Ovary (tissue), 9 donors: ENCODE results near the gene PRPH2. TPM values are rescaled to one million over a fixed set of nuclear protein-coding genes. Genes with fewer than 3 reads are reported as not detected.

Experiments used
- DNase-seq, 5 donors: peaks; one replicate each; pipeline ENCODE4 v3.0.0-alpha.2; 2019 to 2020
- H3K27ac ChIP-seq, 2 donors: fragments of 200-600 bp; one replicate each; pipeline versions ENCODE4 v1.5.1 to v1.8.0; 2019 to 2022
- H3K27me3 ChIP-seq: fragments of 200-600 bp; one replicate; pipeline ENCODE4 v1.8.0; 2022
- H3K36me3 ChIP-seq: fragments of 200-600 bp; sonication (generic); one replicate; pipeline ENCODE4 v1.5.1; 2019
- H3K4me1 ChIP-seq: one replicate; pipeline ENCODE4 v1.8.1; 2013; ENCODE audit warnings: mild to moderate bottlenecking, moderate library complexity; ENCODE audit not compliant: insufficient read depth
- H3K4me3 ChIP-seq: fragments of 200-600 bp; sonication (generic); one replicate; pipeline ENCODE4 v1.5.1; 2017
- H3K9me3 ChIP-seq, 2 donors: fragments of 200-600 bp in 1 of 2; sonication (generic) in 1 of 2; one replicate each; pipeline versions ENCODE4 v1.5.1 to v1.8.1; 2013 to 2019; ENCODE audit warnings: mild to moderate bottlenecking in 1 of 2, moderate library complexity in 1 of 2
- CTCF ChIP-seq, 3 donors: fragments of 450-650 bp in 2 of 3; fragments of 200-600 bp in 1 of 3; IDR thresholded peaks; one replicate each; pipeline versions ENCODE4 v1.5.1 to v1.8.0; 2016 to 2022; ENCODE audit warnings: antibody characterized with exemption in 3 of 3, mild to moderate bottlenecking in 1 of 3
- EP300 ChIP-seq: sonication (generic); formaldehyde crosslinking; IDR thresholded peaks from one replicate; pipeline ENCODE4 v1.6.1; 2017; ENCODE audit warnings: antibody characterized with exemption
- POLR2A ChIP-seq: fragments of 450-650 bp; IDR thresholded peaks from one replicate; pipeline ENCODE4 v1.6.1; 2017; ENCODE audit warnings: antibody characterized with exemption, mild to moderate bottlenecking, moderate library complexity
- WGBS, 3 donors: extraction: QIAGEN DNeasy Blood & Tissue Kit in 1 of 3; methylation state at CpG; one replicate each; pipeline versions ENCODE4 v1.1.5 to v1.1.7; 2013 to 2017; 5-methylcytosine and 5-hydroxymethylcytosine counted together
- intact Hi-C, 4 donors: fragments of 100-400 bp; cut with DNase I; formaldehyde crosslinking; loops; one replicate each; pipeline versions ENCODE4 v1.11.0 to v1.15.1; 2022 to 2023
- polyA plus RNA-seq, 2 donors: library from polyadenylated mRNA; stranded (reverse); fragments of 200-250 nt in 1 of 2; fragments of 350-450 nt in 1 of 2; fragmentation: Illumina TruSeq in 1 of 2; extraction: RNeasy Lipid Tissue Mini Kit (QIAGEN cat#74804) in 1 of 2; gene quantifications; one replicate each; pipeline ENCODE4 v1.2.3, GENCODE V29; 2013 to 2014
- total RNA-seq, 7 donors: library from RNA; depleted of rRNA in 2 of 7; stranded (reverse); fragments of >200 nt in 2 of 7; fragmentation: NEBNext Ultra II Directional in 3 of 7; extraction: Animal tissue kit (Norgen Biotek cat#: 25700) in 3 of 7; gene quantifications; one replicate each; pipeline versions ENCODE4 v1.1.0 to v1.2.4, GENCODE V29; 2016 to 2023
- donor health status: DM: no; HTN: no; CAD: no; lungs with moderate emphysema.
- donor health status: DM: no; HTN: no; CAD: no.
- donor health status: Bipolar disorder and iron deficiency.
- donor health status: DM: yes; HTN: yes; CAD: no.
- donor health status: DM: no; HTN: no; CAD: no.
- donor health status: DM: yes; HTN: yes; CAD: no.

The PRPH2 gene
- total and polyA plus RNA-seq, 9 donors = 0.80 to 6.8 (median 3.5) TPM

- intact Hi-C loops = no loop called here
- no peak for DNase-seq
- Histone ChIP-seq H3K27ac (no peak overlapping the region), H3K4me3 (no peak overlapping the region), H3K4me1 (no peaks in the 10 kb centered on the region), H3K9me3 (no peaks in the 10 kb centered on the region), H3K27me3 (no peaks in the 10 kb centered on the region), H3K36me3 (no peaks in the 10 kb centered on the region)
- 83 to 88% (median 87%) methylated on average over 4 of the region's 4 CpGs for WGBS, 3 donors
- TF ChIP-seq POLR2A = no peak
- no peak for TF ChIP-seq CTCF (IDR thresholded peaks at IDR 0.05)
- no peak for TF ChIP-seq EP300
Measured at GRCh38 chr6:42715871-42716270, 6.5 kb downstream of the PRPH2 start.

- TF ChIP-seq POLR2A (no peak), CTCF (IDR thresholded peaks at IDR 0.05) (no peak), EP300 (no peak)
- intact Hi-C loops = no loop called here
- no peak overlapping the region for H3K4me3 ChIP-seq
- 81 to 85% (median 83%) methylated on average over 4 of the region's 4 CpGs for WGBS, 3 donors
- H3K36me3 ChIP-seq = no peaks in the 10 kb centered on the region
- no peaks in the 10 kb centered on the region for H3K9me3 ChIP-seq
- no peak overlapping the region for H3K27ac ChIP-seq
- H3K27me3 ChIP-seq = no peaks in the 10 kb centered on the region
- H3K4me1 ChIP-seq = no peaks in the 10 kb centered on the region
- no peak for DNase-seq
Measured at GRCh38 chr6:42714098-42714761, 8.2 kb downstream of the PRPH2 start.

- no peak for TF ChIP-seq EP300
- TF ChIP-seq POLR2A = no peak
- no peak for TF ChIP-seq CTCF (IDR thresholded peaks at IDR 0.05)
- DNase-seq = no peak
- Histone ChIP-seq H3K9me3 (no peaks in the 10 kb centered on the region), H3K27ac (no peak overlapping the region), H3K27me3 (no peaks in the 10 kb centered on the region), H3K4me1 (no peaks in the 10 kb centered on the region), H3K36me3 (no peaks in the 10 kb centered on the region), H3K4me3 (no peak overlapping the region)
- 91 to 93% (median 92%) methylated on average over 5 of the region's 5 CpGs for WGBS, 3 donors
- intact Hi-C loops = no loop called here
Measured at GRCh38 chr6:42711930-42712329, 10.5 kb downstream of the PRPH2 start.

- DNase-seq = no peak
- TF ChIP-seq POLR2A = no peak
- no peak for TF ChIP-seq EP300
- no peak for TF ChIP-seq CTCF (IDR thresholded peaks at IDR 0.05)
- Histone ChIP-seq H3K36me3 (no peaks in the 10 kb centered on the region), H3K27me3 (no peaks in the 10 kb centered on the region), H3K4me1 (no peaks in the 10 kb centered on the region), H3K4me3 (no peak overlapping the region), H3K27ac (no peak overlapping the region), H3K9me3 (no peaks in the 10 kb centered on the region)
- intact Hi-C loops = no loop called here
- WGBS, 3 donors = 11 to 16% (median 14%) methylated on average over 9 of the region's 9 CpGs
Measured at GRCh38 chr6:42710316-42710715, 12.1 kb downstream of the PRPH2 start.
